ENCODE data around the gene MYO1G. TPM values are rescaled to one million over a fixed set of nuclear protein-coding genes. Genes with fewer than 3 reads are reported as not detected.

Gene MYO1G
- total RNA-seq, 2 experiments from 2014 or later = 23.6 to 87.3 TPM

DNA sequence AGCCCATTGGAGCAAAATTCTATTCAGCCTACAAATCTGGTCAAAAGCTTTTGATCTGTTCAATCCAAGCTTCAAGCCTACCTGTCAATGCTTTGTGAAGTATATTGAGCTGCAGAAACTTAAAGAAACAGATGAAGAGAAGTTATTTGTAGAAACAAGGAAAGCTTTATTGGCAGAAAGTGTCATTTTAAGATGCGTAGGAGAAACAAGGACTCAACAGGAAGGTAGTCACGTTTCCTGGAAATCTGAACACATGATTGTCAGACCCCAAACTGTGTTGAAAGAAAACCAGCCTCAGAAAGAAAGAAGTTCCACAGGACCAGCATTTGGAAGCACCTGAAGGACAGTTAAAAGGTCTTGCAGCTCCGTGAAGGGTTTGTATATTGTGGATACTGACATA lies 58.7 kb downstream of the MYO1G start:
- no peaks in the 10 kb centered on the region for H3K79me2 ChIP-seq (ENCODE audit: insufficient read depth, low read depth, low read length)
- TF ChIP-seq EZH2phosphoT487 (IDR thresholded peaks at IDR 0.05; ENCODE audit: borderline replicate concordance, low read depth, low read length) = no peak
- TF ChIP-seq, protein P1, sequence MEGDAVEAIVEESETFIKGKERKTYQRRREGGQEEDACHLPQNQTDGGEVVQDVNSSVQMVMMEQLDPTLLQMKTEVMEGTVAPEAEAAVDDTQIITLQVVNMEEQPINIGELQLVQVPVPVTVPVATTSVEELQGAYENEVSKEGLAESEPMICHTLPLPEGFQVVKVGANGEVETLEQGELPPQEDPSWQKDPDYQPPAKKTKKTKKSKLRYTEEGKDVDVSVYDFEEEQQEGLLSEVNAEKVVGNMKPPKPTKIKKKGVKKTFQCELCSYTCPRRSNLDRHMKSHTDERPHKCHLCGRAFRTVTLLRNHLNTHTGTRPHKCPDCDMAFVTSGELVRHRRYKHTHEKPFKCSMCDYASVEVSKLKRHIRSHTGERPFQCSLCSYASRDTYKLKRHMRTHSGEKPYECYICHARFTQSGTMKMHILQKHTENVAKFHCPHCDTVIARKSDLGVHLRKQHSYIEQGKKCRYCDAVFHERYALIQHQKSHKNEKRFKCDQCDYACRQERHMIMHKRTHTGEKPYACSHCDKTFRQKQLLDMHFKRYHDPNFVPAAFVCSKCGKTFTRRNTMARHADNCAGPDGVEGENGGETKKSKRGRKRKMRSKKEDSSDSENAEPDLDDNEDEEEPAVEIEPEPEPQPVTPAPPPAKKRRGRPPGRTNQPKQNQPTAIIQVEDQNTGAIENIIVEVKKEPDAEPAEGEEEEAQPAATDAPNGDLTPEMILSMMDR (conservative IDR thresholded peaks at IDR 0.05; ENCODE audit: low read length) = no peak
- H2AFZ ChIP-seq (ENCODE audit: low read length) = no peak overlapping the region
- H4K20me1 ChIP-seq (ENCODE audit: insufficient read depth, low read length) = no peaks in the 10 kb centered on the region
- H3K4me1 ChIP-seq (ENCODE audit: insufficient read depth, low read length, poor library complexity, severe bottlenecking) = no peaks in the 10 kb centered on the region
- DNase-seq (ENCODE audit: low spot score) = no peak
- H3K27ac ChIP-seq (ENCODE audit: low read depth, low read length, poor library complexity, severe bottlenecking) = no peak overlapping the region
- H3K4me2 ChIP-seq (ENCODE audit: low read length) = no peak overlapping the region
- no peaks in the 10 kb centered on the region for H3K9me2 ChIP-seq (ENCODE audit: insufficient read depth, low read length)
- no peaks in the 10 kb centered on the region for H3K9me3 ChIP-seq (ENCODE audit: low read length)
- H3K4me3 ChIP-seq (ENCODE audit: low read depth, low read length, poor library complexity, severe bottlenecking) = no peak overlapping the region
- POLR2A ChIA-PET = interaction anchor here (0.7 to 1.7 kb wide), 6 partner anchors 13 to 184 kb away, joined by 3 to 5 read pairs (median 4); no protein-coding TSS in a partner anchor
- intact Hi-C loops (cut with micrococcal nuclease; ENCODE audit: unreplicated experiment) = loop anchor here (5.0 kb wide), 1 partner anchor 73 kb away; the partner anchor contains the start of gene H2AZ2
- BruUV-seq (replicated peaks) = no TSS peak
- H3K36me3 ChIP-seq (ENCODE audit: insufficient read depth, low read length) = no peaks in the 10 kb centered on the region
- CTCF ChIA-PET (ENCODE audit: unreplicated experiment) = interaction anchor here (0.6 to 1.5 kb wide), 3 partner anchors 62 to 86 kb away, joined by 4 read pairs; no protein-coding TSS in a partner anchor

DNA sequence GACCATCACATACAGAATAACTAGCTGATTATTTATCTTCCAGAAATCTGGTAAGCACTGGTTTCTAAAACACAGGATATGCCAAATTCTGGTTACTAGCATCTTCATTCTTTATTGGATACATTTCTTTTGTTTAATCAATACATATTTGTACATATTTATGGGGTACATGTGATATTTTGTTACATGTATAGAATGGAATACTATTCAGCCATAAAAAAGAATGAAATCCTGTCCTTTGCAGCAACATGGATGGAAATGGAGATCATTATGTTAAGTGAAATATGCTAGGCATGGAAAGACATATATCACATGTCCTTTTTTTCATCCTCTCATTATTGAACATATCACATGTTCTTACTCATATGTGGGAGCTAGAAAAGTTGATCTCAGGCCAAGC lies 60.8 kb downstream of the MYO1G start:
- intact Hi-C loops (cut with micrococcal nuclease; ENCODE audit: unreplicated experiment) = no loop called here
- H4K20me1 ChIP-seq (ENCODE audit: insufficient read depth, low read length) = no peaks in the 10 kb centered on the region
- no peaks in the 10 kb centered on the region for H3K79me2 ChIP-seq (ENCODE audit: insufficient read depth, low read depth, low read length)
- H3K9me3 ChIP-seq (ENCODE audit: low read length) = no peaks in the 10 kb centered on the region
- no peaks in the 10 kb centered on the region for H3K36me3 ChIP-seq (ENCODE audit: insufficient read depth, low read length)
- H2AFZ ChIP-seq (ENCODE audit: low read length) = no peak overlapping the region
- no peak overlapping the region for H3K4me2 ChIP-seq (ENCODE audit: low read length)
- BruUV-seq (replicated peaks) = no TSS peak
- CTCF ChIA-PET (ENCODE audit: unreplicated experiment) = no interaction called here
- H3K4me1 ChIP-seq (ENCODE audit: insufficient read depth, low read length, poor library complexity, severe bottlenecking) = no peaks in the 10 kb centered on the region
- POLR2A ChIA-PET = interaction anchor here (0.7 kb wide), 1 partner anchor 91 kb away, joined by 3 read pairs; no protein-coding TSS in a partner anchor
- no peaks in the 10 kb centered on the region for H3K9me2 ChIP-seq (ENCODE audit: insufficient read depth, low read length)
- TF ChIP-seq EZH2phosphoT487 (IDR thresholded peaks at IDR 0.05; ENCODE audit: borderline replicate concordance, low read depth, low read length) = no peak
- TF ChIP-seq, protein P1 (conservative IDR thresholded peaks at IDR 0.05; ENCODE audit: low read length) = no peak
- no peak overlapping the region for H3K27ac ChIP-seq (ENCODE audit: low read depth, low read length, poor library complexity, severe bottlenecking)
- no peak for DNase-seq (ENCODE audit: low spot score)
- no peak overlapping the region for H3K4me3 ChIP-seq (ENCODE audit: low read depth, low read length, poor library complexity, severe bottlenecking)

DNA sequence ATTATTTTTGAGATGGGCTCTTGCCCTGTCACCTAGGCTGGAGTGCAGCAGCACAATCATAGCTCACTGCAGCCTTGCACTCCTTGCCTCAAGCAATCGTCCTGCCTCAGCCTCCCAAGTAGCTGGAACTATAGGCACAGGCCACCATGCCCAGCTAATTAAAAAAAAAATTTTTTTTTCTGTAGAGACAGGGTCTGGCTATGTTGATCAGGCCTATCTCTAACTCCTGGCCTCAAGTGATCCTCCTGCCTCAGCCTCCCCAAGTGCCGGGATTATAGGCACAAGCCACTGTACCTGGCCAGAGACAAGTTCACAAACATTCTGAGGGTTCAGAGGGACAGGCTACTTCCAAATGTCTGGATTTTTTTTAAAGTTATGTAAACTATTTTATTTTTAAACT lies 61.4 kb downstream of the MYO1G start:
- H3K79me2 ChIP-seq (ENCODE audit: insufficient read depth, low read depth, low read length) = no peaks in the 10 kb centered on the region
- no peak overlapping the region for H3K4me3 ChIP-seq (ENCODE audit: low read depth, low read length, poor library complexity, severe bottlenecking)
- no peaks in the 10 kb centered on the region for H4K20me1 ChIP-seq (ENCODE audit: insufficient read depth, low read length)
- BruUV-seq (replicated peaks) = no TSS peak
- intact Hi-C loops (cut with micrococcal nuclease; ENCODE audit: unreplicated experiment) = no loop called here
- no peak overlapping the region for H3K27ac ChIP-seq (ENCODE audit: low read depth, low read length, poor library complexity, severe bottlenecking)
- H3K4me2 ChIP-seq (ENCODE audit: low read length) = no peak overlapping the region
- H2AFZ ChIP-seq (ENCODE audit: low read length) = no peak overlapping the region
- H3K9me3 ChIP-seq (ENCODE audit: low read length) = no peaks in the 10 kb centered on the region
- ChIA-PET POLR2A (interaction anchor here (0.8 kb wide), 1 partner anchor 31 kb away, joined by 3 read pairs; no protein-coding TSS in a partner anchor), CTCF (ENCODE audit: unreplicated experiment) (no interaction called here)
- no peaks in the 10 kb centered on the region for H3K36me3 ChIP-seq (ENCODE audit: insufficient read depth, low read length)
- no peaks in the 10 kb centered on the region for H3K4me1 ChIP-seq (ENCODE audit: insufficient read depth, low read length, poor library complexity, severe bottlenecking)
- H3K9me2 ChIP-seq (ENCODE audit: insufficient read depth, low read length) = no peaks in the 10 kb centered on the region
- DNase-seq (ENCODE audit: low spot score) = no peak
- no peak for TF ChIP-seq EZH2phosphoT487 (IDR thresholded peaks at IDR 0.05; ENCODE audit: borderline replicate concordance, low read depth, low read length)
- TF ChIP-seq, protein P1 (conservative IDR thresholded peaks at IDR 0.05; ENCODE audit: low read length) = no peak

Measured in OCI-LY7 (cell line).